Activated CD4-positive, alpha-beta T cell treated with anti-CD3 and anti-CD28 coated beads for 24 hours (primary cell): ENCODE measurements around the gene GRID1.

Source experiments
- DNase-seq, 2 donors: peaks; one replicate each; pipeline ENCODE4 v3.0.0-alpha.2; 2020; ENCODE audit warnings: low read depth in 2 of 2

Gene GRID1

DNA sequence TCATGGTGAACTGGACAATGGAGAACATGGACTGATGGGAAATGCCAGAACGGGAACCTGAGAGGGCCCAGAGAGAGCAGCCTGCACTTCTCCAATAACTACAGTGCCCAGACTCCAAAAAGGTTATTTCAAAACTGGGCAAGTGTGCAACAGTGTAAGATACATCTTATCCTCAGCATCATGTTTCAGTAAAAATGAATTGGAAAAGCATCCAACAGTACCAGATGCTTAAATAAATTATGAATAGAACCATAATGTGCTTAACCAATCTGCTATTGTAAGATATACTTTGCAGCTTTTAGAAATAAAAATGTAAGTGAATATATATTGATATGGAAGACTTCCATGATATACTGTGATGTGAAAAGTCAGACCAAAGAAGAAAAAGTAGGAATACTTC is 303.3 kb downstream of the GRID1 start:
- no peak for DNase-seq

DNA sequence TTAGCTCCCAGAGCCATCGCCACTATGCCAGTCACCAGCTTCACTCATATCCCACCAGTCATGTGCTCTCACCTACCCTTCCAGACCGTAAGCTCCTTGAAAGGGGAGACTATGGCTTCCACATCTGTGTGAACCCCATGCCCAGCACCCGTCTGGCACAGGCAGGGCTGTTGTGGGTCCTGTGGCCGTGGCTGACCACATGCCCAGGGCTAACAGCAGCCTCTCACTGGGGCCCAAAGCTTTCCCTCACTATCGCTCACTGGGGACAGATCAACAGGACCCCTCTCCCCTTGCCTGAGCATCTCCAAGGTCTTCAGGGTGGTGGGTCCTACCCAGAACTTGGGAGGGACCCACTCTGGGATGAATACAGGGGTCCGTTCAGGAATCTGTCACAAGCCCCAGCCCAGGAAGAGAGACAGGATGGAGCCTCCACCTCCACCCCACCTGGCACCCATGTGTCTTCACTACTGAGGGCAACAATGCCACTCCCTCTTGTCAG is 303.9 kb downstream of the GRID1 start:
- no peak for DNase-seq

DNA sequence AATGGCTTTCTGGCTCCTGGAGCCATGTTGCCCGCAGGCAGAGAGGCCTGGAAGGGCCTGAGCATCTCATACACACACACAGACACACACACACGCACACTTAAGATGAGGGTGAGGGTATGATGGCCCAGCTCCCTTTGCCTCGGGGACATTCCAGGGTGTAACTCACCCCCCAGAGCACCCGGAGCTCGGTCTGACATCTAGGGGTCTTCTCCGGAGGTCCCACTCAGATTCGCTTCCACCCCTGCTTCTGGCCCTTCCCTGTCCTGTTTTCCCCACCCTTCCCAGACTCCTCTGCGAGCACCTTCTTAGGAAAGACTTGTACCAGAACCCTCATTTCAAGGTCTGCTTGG is 304.4 kb downstream of the GRID1 start:
- no peak for DNase-seq

DNA sequence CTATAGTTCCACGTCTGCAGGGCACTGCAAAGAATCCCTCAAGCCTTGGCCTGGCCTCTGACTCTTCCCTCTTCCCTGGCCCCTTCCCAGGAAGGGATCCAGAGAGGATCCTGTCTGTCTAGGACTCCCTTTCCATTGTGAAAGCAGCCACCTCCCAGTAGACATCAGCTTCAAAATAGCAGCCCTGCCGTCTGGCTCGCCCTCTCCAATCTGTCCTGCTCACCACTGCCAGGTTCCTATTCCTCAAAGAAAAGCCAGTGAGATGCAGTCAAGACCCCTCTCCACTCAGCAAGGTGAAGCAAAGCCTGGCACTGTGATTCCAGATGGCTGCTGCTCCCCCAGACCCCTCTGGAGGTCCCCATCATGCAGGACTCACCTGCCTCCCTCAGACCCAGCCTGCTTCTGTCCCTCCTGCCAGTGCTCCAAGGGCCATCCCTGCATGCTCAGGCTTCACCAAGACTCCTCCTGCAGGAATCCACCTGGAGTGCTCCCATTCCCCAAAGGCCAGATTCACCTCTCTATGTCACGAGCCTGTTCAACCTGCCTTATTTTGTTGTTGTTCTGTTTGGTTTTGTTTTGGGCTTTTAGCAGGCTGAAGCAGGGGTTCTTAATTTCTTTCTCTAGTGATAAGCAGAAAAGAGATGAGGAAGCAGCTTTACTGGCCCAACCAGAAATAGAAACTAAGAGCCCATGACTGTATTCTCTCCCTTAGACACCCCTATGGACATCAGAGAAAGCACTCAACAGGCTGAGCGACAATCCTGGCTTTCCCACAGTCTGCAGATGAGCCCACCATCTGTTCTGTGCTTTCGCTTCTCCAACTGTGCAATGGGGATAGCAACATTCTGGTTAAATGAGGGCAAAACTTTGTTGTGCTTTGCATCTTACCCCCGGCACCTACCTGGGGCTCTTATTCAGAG is 305.1 kb downstream of the GRID1 start:
- DNase-seq = no peak

DNA sequence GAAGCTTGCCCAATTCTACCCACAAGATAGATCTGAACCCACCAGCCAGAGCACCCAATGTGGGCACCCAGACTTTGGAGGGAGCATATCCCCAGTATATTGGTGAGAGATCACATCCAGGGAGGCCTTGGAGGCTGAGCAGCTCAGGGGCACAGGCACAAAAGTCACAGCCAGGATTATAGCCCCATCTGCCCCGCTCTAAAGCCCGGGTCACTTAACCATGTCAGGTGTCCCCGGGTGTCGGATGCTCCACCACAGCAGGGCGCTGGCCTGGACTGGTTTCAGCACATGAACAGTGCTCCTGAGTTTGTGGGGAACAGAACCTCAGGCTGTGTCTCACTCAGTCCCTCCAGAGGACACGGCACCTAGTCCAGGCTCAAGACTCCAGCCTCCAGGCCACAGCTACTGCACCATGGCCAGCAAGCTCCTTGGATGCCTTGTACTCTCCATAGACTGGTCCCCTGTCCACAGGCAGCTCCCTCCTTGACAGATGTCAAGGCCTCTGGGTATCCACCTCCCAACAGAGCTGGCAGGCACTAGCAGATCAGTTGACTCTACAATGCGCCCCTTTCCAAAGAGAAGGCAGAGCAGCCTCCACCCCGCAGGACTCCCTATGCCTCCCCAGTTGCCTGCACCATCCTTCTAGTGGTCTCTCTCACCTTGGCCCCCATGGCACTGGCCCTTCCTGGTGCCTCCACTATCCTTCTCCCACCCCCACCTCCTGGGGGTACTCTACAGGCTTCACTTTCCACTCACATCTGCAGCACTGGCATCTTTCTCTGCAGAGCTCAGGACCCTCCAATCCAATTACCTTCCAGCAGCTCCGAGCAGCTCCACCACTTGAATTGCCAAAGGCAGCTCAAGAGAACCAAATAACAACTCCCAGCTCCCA is 306.0 kb downstream of the GRID1 start:
- no peak for DNase-seq

DNA sequence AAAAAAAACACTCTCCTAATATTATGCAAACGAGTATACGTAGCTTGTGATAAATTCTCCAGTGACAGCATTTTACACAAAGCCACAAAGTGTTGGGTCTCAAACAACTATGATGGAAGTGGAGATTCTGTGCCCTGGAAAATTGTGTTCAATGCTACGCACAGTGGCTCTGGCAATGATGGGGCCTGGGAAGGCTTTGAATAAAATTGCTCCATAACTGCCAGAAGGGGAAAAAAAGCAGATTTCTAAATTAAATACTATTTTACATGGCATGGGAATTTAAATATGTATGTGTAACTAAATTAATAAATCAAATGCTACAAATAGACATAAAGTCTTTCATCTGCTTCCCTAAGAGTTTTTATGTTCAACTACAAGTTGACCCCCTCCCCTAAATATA is 306.7 kb downstream of the GRID1 start:
- no peak for DNase-seq

DNA sequence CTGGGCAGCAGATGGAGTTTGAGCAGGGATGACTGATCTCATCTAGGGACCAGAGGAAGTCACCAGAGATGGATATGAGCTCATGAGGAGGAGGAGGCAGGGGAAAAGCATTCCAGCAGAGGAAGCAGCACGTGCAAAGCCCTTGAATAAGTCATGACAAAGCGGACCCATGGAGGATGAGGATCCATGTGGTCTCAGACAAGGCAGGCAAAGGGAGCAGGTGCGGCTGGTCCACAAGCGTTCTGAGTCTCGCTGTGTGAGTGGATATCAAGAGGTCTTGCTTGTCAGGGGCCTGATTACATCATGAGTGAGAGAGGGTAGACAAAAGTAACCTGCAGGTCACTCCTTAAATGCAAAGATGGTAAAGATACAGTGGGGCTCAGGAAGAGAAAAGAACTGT is 307.6 kb downstream of the GRID1 start:
- DNase-seq = no peak

DNA sequence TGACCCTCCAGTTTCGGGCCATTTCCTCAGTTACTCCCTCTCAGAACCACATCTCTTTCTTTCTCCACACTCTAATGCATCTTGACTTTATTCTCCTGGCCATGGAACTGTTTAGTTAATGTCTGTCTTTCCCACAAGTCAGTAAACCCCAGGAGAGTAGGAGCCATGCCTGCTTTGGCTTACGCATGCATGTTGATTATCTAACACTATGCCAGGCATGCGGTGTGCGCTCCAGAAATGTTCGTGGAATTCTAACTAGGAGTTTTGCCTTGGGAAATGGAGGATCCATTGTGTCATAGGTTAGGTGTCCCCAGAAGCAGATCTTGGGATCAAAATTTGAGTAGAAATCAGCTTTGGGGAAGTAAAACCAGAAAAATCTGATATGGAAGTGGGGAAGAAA is 308.9 kb downstream of the GRID1 start:
- no peak for DNase-seq

DNA sequence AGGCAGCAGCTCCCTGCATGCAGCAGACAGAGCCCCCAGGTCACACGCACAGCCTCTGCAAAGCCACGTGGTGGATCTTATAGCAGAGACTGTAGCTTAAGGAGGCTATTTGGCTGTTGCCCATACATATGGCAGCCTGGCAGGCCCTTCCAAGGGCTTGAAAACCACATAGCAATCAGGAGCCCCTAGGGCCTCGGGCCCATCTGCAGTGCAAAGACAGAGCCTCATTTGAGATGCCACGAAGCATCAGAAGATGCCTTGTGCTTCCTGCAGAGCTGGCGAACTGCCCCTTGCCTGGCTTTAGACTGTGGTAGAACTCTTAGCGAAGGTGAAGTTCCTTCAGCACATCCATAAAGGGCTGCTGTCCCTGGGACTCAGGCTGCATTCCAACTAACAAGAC is 309.9 kb downstream of the GRID1 start:
- no peak for DNase-seq

DNA sequence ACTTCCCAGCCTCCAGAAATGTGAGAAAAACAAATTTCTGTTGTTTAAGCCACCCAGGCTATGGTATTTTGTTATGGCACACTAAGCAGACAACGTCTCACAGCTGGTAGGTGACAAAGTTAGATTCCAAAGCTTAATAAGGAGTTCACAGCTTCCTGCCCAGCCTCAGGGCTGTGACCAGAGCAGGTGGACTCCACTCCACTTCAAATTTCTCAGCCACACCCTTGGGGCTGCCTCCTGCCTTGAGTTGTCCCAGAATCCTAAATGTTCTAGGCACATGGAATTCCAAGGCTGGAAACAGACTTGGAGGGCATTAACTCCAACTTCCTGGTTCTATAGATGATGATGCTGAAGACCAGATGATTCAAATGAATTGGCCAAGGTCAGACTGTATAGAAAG is 310.7 kb downstream of the GRID1 start:
- DNase-seq = no peak

DNA sequence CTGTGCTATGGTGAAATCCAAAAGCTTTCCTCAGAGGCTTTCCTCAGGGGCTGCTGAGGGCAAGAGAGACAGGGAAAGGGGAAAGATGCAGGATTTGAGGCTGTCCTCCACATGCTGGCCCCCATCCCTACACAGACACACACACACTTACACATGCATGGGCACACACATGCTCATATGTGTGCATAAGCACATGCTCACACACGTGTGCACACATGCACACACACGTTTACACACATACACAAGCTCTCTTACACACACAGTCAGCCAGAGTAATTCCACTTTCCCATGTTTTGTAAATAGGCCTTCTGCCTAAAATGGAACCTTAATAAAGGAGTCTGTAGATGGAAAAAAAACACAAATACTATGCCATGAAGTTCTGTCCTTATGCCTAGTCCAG is 312.9 kb downstream of the GRID1 start:
- DNase-seq = no peak

DNA sequence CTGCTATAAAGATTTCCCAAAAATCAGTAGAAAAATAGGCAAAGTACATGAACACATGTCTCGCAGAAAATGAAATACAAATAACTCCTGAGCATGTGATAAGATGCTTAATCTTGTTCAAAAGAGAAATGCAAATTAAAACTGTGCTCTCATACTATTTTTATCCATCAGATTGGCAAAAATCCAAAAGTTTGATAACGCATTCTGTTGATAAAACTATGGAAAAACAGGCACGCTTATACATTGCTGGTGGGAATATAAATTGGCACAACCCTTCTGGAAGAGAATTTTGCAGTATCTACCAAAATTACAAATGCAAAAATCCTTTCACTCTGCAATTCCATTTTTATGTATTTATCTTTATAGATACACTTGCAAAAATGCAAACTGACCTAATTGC is 315.0 kb downstream of the GRID1 start:
- no peak for DNase-seq

DNA sequence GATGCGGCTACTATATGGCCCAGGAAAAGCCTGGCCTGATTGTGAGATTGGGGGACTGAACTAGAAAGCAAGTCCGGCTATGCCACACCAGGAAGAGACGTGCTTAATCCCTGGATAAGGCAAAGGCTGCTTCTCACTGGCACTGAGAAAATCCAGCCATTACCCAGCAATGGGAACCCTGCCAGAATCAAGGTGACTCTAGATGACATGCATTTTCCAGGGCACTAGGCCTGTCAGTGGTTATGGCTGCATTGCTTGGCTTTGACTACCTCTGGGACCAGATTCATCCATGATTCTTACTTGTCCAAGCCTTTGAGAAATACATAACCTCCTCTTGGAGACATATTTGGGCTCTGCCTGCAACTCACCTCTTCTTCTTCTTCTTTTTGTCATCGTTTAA is 317.2 kb downstream of the GRID1 start:
- DNase-seq = no peak

DNA sequence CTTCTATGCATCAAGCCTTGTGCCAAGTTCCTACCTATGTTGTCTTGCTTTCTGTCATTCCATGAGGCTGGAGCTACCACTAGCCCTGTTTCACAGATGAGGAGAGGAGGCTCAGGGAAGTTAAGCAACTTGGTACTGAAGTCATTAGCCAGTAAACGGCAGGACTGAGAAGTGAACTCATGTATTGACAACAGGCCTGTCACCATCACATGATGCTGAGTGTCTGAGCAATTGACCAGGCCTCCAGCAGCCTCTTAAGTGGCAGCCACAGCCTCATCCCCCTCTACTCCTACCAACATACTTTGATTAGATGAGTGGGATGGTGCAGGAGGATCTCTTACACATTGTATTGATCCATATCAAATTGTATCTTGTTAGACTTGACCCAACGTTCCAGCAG is 317.6 kb downstream of the GRID1 start:
- no peak for DNase-seq

DNA sequence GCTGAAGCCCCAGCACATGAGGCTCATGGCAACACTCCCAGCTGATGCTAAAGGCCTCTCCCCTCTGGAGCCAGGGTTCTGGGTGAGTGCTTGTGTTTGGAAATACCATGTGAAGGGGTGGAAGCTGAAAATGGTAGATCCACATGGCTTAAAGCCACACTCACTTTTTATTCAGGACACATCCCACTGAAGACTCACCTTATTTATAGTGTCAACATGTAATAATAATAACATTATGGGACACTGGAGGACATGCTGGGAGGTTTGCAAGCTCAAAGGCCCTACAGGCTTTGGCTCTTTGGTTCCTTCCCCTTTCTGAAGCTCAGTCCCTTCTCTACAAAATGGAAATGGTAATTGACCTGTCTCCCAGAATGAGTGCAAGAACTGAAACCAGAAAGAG is 318.0 kb downstream of the GRID1 start:
- no peak for DNase-seq

DNA sequence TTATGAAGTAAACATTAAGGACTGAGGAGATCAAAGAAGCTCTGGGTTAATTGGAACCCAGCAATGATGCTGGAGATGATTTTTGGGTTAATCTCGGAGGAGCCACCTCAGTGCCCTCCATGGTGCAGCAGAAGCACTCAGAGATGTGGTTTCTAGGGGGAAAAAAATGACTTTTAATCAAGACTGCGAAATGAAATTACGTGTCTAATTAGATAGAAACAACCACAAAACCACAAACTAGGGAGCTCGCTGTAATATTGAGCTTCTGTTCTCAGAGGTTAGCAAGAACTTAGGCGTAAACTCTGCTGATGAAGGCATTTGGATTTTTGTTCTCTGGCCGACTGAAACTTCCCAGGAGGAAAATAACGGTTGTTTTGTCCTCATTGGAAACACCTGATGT is 319.0 kb downstream of the GRID1 start:
- DNase-seq = peak in 1 of 2 donors; percentile 8

DNA sequence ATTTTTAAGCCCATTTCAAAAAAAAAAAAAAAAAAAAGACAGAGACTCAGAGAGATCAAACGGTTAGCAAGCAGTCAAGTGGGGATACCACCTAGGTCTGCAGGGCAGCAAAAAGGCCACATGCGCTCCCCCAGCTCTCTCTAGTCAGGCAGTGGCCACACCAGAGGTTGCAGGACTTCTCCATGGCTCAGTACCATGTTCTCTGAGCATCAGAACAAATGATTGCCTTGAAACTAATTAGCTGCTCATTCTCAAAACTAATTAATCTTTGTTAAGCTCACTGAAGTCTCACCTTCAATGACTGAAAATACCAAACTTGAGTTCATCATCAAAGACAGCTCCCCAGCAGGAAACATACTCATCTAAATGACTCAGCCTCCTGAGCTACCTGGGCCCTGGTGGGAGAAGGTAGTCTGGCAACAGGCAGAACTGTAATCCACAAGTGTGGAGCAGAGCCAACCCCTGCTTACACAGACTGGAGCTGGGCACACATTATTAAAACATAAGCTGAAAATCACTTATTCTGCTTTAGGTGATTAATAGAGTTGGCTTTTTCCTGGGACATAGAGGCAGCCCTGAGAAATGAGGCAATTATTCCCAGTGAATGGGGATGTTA is 319.6 kb downstream of the GRID1 start:
- DNase-seq = no peak

DNA sequence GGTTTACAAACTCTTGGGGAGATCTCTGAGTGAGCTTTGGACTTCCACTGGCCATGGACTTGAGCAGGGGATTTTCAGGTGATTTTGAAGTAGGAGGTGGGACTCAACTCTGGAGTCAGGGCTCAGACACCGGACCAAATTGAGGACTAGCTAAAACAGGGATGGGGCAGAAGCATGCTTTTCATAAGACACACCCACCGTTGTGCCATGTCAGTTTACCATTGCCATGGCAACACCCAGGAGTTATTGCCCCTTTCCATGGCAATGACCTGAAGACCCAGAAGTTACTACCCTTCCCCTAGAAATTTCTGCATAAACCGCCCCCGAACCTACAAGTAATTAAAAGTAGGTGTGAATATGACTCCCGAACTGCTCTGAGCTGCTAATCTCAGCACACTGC is 320.7 kb downstream of the GRID1 start:
- DNase-seq = no peak

DNA sequence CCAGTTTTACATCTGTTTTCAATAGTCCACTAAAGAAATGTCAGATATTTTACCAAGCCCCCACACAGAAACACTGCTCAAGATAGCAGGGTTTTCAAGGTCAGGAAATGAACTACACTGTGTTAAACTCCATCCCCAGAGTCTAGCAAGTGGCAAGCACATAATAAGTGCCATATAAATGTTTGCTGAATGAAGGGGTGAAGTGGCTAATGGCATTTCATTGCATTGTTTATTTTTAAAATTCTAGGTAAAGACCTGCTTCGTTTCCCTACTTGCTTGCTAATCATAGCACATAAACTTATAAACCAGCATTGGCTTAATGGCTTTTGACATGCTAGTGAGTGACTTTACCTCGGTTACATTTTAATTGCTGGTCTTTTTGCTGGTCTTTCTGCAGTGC is 322.6 kb downstream of the GRID1 start:
- DNase-seq = no peak

DNA sequence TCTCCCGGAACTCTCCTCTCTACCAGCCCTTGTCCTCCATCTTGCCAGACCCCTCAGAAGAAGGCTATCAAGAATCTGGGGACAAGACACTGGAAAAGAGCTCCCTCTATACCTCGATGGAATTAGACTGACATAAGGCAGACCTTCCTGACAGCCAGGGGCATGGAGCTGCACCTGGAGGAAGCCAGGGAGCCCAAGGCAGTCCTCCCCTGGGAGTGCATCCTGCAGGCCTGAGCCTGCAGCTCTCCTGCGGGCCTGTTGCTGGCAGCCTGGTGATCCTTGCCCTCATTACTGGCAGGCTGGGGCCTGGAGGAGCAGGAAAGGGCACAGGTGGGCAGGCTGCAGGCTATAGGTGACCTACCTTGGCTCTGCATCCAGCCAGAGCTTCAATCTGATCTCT is 323.4 kb downstream of the GRID1 start:
- no peak for DNase-seq

DNA sequence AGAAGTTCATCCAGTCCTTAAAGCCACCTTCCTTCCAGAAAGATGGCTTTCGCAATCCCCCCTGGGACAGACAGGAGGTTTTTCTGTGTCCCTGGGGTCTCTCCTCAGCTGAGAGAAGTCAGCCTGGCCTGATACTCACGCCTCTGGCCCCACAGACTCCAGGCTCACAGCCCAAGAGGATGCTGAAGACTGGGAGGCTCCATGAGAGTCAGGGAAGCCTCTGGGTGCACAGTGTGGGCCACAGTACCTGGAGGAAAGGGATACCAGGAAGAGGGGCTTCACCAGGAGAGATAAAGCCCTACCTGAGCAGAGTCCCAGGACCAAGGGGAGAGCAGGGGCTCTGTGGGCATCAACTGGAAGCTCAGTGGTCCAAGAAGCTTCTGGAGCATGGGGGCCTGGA is 324.4 kb downstream of the GRID1 start:
- no peak for DNase-seq

DNA sequence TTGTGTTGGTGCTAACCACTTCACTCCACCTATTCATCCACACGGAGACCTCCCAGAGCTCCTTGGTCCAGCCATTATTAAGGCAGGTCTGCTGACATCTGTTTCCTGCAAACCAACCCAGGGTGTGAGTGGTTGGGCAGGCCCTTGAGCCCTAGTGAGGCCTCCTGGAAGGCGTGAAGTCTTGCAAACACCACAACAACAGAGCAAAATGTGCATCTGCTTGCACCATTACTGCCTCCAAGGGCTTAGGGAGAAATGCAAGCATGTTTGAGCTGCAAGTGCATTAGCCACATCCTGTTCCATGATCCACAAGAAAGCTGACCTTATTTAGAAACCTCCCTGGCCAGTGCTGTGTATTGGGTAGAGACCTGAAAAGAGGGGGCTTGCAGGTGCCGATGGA is 325.5 kb downstream of the GRID1 start:
- DNase-seq = no peak
